IMR-90 (cell line): ENCODE results near the gene CADM4.

Experiments
- RFX5 ChIP-seq: IDR thresholded peaks from 2 replicates; pipeline ENCODE4 v1.8.0; 2012; ENCODE audit warnings: low read depth, mild to moderate bottlenecking, low read length, moderate library complexity
- TF ChIP-seq, protein P1 (sequence below): conservative IDR thresholded peaks from 2 replicates; pipeline ENCODE4 v1.5.1; 2012; ENCODE audit warnings: mild to moderate bottlenecking, low read depth, low read length, improper control_type of control experiment

GRCh38 chr19:43643326-43643725, 3.7 kb upstream of the CADM4 start:
- TF ChIP-seq RFX5, result no peak
- TF ChIP-seq, protein P1, sequence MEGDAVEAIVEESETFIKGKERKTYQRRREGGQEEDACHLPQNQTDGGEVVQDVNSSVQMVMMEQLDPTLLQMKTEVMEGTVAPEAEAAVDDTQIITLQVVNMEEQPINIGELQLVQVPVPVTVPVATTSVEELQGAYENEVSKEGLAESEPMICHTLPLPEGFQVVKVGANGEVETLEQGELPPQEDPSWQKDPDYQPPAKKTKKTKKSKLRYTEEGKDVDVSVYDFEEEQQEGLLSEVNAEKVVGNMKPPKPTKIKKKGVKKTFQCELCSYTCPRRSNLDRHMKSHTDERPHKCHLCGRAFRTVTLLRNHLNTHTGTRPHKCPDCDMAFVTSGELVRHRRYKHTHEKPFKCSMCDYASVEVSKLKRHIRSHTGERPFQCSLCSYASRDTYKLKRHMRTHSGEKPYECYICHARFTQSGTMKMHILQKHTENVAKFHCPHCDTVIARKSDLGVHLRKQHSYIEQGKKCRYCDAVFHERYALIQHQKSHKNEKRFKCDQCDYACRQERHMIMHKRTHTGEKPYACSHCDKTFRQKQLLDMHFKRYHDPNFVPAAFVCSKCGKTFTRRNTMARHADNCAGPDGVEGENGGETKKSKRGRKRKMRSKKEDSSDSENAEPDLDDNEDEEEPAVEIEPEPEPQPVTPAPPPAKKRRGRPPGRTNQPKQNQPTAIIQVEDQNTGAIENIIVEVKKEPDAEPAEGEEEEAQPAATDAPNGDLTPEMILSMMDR, result no peak
